Astrocyte of the spinal cord (primary cell): Measurements from ENCODE around the gene OR2S2.
"Not testable (repeated sequence)": the region's sequence is repeated elsewhere in the genome, so short reads cannot be mapped to it uniquely, and the experiment has no call there.

ENCODE experiments used
- DNase-seq: peaks from one replicate; pipeline ENCODE4 v3.0.0; 2011; ENCODE audit warnings: low read depth, low spot score
- H3K4me3 ChIP-seq: 2 replicates; pipeline ENCODE4 v1.5.1; 2011; ENCODE audit warnings: low read depth, mild to moderate bottlenecking, low read length, moderate library complexity
- in situ Hi-C: cut with HindIII; loops from 2 replicates; pipeline ENCODE4 v1.10.0; 2017; ENCODE audit warnings: low sequenced_read_pairs
- TF ChIP-seq, protein P1 (sequence below): IDR thresholded peaks from 2 replicates; pipeline ENCODE4 v1.5.1; 2012; ENCODE audit warnings: low read depth, mild to moderate bottlenecking, low read length, inconsistent platforms

OR2S2 gene

DNA sequence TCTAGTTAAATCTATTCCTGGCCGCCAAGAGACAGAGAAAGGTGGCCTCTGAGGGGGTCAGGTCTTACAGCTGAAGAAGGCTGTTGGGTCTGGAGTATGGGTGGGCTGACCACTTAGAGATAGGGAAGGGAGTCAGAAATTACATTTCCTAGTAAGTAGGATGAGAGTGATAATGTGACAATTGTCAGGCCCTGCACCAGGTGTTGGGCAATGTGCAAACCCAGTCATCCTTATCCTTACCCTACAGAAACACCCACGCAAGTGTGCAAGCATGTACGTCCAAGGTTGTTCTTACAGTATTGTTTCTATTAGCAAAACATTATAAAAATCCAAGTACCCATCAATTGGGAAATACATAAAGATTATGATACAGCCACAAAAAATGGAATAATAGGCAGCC, 39.2 kb downstream of the OR2S2 start:
- TF ChIP-seq, protein P1, sequence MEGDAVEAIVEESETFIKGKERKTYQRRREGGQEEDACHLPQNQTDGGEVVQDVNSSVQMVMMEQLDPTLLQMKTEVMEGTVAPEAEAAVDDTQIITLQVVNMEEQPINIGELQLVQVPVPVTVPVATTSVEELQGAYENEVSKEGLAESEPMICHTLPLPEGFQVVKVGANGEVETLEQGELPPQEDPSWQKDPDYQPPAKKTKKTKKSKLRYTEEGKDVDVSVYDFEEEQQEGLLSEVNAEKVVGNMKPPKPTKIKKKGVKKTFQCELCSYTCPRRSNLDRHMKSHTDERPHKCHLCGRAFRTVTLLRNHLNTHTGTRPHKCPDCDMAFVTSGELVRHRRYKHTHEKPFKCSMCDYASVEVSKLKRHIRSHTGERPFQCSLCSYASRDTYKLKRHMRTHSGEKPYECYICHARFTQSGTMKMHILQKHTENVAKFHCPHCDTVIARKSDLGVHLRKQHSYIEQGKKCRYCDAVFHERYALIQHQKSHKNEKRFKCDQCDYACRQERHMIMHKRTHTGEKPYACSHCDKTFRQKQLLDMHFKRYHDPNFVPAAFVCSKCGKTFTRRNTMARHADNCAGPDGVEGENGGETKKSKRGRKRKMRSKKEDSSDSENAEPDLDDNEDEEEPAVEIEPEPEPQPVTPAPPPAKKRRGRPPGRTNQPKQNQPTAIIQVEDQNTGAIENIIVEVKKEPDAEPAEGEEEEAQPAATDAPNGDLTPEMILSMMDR = no peak
- in situ Hi-C loops = no loop called here
- DNase-seq = no peak
- H3K4me3 ChIP-seq = no peak overlapping the region

DNA sequence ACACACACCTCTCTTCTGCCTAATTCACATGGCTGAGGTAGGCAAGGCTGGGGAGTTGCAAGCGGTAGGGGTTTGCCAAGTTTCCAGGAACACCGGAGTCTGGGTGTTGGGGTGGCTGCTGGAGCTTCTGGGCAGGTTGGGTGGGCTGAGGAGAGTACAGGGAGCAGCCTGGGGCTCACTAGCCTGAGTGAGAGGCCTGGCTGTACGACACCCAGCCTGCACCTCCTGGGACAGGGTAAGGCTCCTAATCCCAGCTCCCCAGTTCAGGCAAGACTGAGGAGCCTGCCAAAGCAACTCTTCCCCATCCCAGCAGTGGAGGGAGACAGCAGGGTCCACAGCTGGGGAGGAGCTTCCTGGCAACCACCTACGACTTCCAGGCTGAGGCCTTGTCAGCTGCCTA, 40.7 kb downstream of the OR2S2 start:
- DNase-seq = no peak
- in situ Hi-C loops = no loop called here
- no peak overlapping the region for H3K4me3 ChIP-seq
- TF ChIP-seq, protein P1 = no peak

DNA sequence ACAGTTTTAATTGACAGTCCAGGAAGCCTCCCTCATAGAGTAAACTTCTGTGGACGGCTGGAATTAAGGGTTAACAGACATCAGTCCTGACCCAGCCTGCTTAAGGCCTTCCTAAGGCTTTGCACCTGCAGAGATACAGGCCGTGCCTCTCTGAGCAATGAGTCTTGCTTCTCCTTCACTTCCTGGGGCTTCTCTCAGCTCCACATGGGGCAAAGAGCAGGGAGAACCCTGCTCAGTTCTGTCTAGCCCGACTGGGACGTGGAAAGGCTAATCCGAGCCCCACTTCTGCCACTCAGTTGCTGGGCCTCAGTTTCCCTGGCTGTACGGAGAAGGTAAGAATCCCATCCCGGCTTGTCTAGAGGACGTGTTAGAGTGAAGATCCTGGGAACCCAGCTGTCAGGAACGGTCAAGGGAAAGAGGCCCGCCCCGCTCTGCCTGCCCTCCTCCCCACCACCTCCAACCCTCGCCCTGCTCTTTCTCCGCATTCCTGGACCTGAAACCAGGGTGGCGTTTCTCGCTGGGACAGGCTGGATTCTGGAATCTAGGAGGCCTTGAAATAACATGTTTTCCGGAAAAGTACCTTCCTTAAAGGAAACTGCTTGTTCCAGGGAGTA, 42.2 kb downstream of the OR2S2 start:
- H3K4me3 ChIP-seq = no peak overlapping the region
- no peak for DNase-seq
- TF ChIP-seq, protein P1 = no peak
- in situ Hi-C loops = no loop called here

DNA sequence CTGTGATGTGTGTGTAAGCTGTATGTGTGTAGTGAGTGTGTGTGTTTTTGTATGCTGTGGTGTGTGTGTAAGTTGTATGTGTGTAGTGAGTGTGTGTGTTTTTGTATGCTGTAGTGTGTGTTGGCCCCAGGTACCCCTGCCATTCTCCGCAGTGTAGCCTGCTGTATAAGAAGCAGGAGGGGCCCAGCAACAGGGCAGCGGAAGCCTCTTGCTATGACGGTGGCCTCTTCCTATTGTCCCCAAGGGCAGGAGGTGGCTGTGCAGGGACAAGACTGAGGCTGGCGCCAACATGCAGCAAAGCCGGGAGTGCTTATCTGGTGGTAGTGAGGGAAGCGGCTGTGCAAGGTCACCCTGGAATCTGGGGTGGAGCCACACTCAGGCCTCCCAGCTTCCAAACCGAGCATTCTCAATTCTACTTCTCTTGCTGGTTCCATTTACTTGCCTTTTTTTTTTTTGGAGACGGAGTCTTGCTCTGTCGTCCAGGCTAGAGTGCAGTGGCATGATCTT, 43.6 kb downstream of the OR2S2 start:
- TF ChIP-seq, protein P1 = no peak
- in situ Hi-C loops = no loop called here

DNA sequence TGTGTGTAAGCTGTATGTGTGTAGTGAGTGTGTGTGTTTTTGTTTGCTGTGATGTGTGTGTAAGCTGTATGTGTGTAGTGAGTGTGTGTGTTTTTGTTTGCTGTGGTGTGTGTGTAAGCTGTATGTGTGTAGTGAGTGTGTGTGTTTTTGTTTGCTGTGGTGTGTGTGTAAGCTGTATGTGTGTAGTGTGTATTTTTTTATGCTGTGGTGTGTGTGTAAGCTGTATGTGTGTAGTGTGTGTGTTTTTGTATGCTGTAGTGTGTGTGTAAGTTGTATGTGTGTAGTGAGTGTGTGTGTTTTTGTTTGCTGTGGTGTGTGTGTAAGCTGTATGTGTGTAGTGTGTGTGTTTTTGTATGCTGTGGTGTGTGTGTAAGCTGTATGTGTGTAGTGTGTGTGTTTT, 44.5 kb downstream of the OR2S2 start:
- DNase-seq, in situ Hi-C loops: not testable (repeated sequence)

More for the DNA sequence above, 43.6 kb downstream of the OR2S2 start:
- DNase-seq = no peak
- no peak overlapping the region for H3K4me3 ChIP-seq

DNA sequence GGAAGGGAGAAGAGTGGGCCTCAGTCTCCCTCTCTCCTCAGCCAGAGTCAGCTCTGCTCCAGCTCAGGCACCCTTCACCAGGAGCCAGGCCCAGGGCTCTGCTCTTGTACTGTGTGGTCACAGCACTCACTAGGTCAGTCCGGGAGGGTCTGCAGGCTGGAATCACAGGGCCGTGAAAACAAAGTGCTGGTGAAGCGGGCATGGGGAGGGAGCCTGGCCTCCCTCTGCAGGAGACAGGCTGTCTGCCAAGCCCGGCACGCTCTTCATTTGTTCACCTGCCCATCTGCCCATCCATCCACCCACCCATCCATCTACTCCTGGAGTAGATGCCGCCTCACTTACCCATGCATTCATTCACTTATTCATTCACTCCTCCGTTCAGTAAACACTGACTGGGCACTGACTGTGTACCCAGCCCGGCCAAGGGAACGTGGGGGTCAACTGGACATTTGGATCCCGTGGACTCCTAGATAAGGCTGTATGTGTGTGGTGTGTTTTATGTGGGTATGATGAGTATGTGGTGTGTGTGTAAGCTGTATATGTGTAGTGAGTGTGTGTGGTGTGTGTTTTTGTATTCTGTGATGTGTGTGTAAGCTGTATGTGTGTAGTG, 45.1 kb downstream of the OR2S2 start:
- in situ Hi-C loops = no loop called here
- H3K4me3 ChIP-seq = no peak overlapping the region
- TF ChIP-seq, protein P1 = no peak
- DNase-seq = no peak

More for the DNA sequence above, 44.5 kb downstream of the OR2S2 start:
- not testable (repeated sequence) for H3K4me3 ChIP-seq

DNA sequence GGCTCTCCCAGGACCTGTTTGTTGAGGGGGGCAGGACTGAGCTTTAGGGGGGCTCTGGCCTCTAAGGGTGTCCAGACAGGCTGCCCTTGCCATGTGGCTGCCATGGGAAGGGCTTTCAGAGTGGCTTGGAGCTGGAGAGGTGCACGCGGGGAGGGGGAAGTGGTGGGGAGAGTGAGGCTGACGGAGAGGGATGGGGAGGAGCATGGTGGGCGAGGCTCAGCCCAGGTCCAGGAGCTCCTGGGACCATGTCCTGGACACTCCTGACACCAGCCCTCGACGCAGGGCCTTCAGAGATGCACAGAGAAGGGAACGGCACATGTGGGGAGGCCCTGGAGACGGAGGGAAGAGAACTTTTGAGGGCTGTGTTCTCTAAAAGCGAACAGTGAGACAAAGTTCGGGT, 46.3 kb downstream of the OR2S2 start:
- DNase-seq = no peak
- in situ Hi-C loops = no loop called here
- TF ChIP-seq, protein P1 = no peak
- no peak overlapping the region for H3K4me3 ChIP-seq
